Ammon's horn (tissue), 1 donor: ENCODE results near the gene TMEM91.

Experiments
- DNase-seq: peaks from one replicate; pipeline ENCODE4 v3.0.0-alpha.2; 2016; ENCODE audit warnings: low spot score

Gene TMEM91

GRCh38 chr19:41433171-41433570, 56.8 kb downstream of the TMEM91 start:
- DNase-seq, result no peak
